Left renal pelvis (tissue), 4 donors: ENCODE data around the gene SUFU. TPM values are rescaled to one million over a fixed set of nuclear protein-coding genes. Genes with fewer than 3 reads are reported as not detected.

Source experiments
- DNase-seq, 4 donors: peaks; one replicate each; pipeline ENCODE4 v3.0.0-alpha.2; 2013; ENCODE audit warnings: low read depth in 4 of 4, low spot score in 3 of 4
- polyA plus RNA-seq, 4 donors: library from polyadenylated mRNA; unstranded; fragments of 120-200 nt; gene quantifications; one replicate each; pipeline ENCODE4 v1.2.1, GENCODE V29; 2013; ENCODE audit not compliant: insufficient read length in 4 of 4

SUFU gene
- polyA plus RNA-seq, 4 donors, result 24.0 to 28.7 (median 27.6) TPM

DNA sequence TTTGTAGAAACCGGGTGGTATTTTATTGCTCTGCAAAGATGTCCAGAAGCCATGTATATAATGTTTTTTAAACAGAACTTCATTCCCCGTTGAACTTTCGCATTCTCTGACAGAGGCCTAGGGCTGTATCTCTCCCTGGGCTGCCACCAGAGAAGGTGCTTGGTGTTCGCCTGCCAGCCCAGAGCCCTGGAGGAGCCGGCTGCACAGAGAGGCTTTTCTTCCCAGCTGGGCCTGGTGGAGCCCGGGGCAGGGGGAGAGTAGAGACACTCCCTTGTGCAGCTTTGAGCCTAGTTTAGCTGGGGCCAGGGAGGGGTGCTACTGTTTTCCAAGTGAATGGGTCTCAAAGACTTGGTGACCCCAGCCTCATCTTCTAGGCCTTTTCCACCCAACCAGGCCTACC, 126.9 kb downstream of the SUFU start:
- DNase-seq, result no peak

DNA sequence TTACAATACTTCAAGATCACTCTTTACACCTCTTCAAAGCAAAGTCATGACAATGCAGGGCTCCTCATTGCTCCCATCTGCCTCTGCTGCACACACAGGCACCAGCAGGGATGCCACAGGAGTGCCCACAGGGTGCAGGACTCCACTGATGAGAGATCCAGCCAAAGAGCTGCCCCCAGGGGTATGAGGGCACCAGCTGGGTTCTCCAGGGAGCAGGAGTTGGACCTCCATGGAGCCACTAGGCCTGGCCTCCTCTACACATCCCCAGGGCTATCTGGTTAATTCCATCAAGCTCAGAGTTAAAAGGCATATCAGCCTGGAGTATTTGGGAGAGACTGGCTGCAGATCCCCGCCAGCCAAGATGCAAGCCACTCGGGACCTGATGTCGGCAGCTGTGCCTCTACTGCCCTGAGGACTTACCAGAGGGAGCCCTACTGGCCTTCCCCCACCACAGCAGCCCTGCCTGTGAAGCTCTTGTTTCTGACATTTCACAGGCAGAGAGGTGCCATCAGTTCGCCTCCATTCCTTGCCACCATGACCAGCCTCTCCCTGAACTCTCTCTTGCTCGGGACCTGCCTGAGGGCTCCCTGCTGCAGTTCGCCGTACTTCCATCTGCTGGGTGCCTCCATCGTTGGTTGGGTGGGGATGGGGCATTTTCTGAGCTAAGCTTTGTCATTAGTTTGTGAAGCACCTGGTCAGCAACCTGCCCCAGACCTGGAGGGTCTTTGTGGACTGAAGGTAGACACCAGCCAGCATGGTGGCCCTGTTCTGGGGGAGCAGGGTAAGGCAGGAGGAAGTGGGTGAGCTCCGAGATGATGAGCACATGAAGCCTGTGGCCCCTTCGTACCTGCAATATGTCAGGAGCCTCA, 128.0 kb downstream of the SUFU start:
- DNase-seq, result no peak

DNA sequence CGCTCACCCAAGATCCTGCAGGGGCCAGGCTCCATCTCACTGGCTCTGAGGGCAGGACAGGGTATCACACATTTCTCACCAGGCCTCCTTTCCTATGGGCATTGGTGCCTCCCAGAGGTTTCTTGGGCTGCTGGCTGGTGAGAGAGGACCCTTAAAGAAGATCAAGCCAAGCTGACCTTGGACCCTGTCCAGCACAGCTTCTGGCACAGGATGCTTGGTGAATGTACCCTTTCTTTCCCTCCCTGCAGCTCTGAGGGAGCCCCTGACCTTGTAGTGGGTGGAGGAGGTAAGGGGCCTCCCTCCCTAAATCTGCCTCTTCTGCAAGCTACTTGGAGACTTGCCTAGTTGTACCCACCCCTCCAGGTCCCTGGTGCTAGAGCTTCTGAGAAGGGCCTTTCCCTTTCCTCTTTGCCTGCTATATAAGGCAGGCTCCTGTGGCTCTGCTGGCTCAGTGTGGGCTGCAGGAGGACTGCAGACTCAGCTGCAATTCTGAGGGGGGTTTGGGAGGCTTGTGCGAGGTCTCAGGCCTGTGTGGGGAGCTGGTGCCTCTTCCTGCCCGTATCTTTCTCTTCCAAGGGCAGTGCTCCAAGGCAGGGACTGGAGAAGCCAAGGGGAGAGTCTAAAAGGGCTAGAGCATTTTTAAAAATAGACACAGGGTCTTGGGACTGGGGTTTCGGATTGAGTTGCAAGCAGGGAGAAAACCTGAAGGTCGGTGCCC, 128.8 kb downstream of the SUFU start:
- no peak for DNase-seq

DNA sequence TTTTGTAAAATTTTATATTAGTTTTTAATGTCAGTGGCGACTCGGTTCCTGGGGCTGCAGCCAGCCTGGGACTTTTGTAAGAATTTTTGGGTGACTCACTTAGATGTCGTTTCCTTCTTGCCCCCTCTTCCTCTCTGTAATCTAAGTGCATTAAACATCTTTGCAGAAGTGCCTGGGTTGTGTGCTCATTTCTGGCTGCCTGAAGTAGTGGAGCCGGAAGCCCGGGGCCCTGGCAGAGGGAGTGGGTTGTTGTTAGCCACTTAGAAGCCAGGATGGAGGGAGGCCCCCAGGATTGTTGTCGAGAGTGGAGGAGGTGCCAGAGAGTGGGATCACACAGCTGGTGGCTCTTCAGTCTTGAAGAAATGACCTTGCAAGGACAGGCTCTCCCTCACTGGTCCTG, 129.5 kb downstream of the SUFU start:
- DNase-seq, result no peak

DNA sequence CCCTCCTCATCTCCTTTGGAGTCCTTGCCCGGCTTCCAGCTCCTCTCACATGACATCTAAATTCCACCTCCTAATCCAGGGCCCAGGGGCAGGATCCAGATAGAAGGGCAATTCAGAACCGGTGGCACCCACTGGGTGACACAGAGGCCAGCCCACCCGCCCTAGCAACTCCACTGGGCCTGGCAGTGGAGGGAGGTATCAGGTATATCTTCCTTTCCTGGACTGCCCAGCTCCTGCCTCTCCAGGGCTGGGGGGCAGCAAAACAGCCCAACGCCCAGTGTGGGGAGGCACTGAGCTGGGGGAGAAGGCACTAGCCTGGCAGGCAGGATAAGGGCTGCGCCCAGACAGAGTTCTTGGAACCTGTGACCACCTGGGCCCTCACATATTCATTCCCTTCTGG, 130.1 kb downstream of the SUFU start:
- no peak for DNase-seq

DNA sequence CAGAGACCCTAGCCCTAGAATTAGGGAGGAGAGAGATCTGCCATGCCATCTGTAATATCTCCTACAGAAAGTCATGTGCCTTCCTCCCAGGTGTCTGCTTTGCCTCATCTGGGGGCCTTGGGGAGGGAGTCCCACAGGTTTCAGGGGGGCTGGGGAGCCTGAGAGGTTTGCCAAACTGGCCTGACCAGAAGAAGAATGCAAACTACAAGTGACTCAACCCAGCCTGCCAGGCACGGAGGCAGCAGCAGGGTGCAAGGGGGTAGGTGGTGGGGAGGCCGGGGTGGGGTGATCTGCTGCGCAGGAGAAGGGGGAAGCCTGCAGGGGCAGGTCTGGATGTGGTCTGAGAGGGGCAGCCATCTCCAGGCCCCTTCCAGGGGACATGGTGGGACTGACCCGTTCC, 130.9 kb downstream of the SUFU start:
- no peak for DNase-seq

DNA sequence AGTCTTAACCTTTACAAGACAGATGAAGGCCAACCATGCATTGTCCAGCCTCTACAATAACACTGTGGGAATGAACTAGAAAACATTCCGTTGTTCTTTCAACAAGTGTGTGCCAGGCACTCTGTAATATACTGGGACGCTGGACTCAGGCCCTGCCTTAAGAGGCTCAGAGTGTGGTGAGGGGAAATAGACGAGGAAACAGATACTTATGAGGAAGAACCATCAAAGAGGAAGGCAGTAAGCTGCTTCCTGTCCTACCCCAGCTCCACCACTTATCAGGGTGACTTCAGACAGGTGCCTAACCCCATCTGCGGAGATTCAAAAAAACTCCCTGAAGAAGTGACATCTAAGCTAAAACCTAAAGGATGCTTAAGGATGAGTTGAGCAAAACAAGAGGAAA, 131.6 kb downstream of the SUFU start:
- no peak for DNase-seq

DNA sequence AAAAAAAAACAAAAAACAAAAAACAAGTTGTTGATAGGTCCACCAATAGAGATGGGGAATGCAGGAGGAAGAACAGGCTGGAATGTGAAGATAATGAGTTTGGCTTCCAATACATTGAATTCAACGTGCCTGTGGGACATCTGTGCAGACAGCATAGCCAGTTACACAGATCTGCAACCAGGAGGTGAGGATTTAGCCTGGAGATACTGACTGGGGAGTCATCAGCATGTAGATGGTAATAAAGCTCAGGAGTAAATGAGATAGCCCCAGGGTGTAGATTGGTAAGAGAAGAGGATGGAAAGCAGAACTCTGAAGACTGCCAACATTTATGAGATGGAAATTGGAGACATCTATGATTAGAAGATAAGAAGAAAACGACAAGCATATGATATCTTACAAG, 135.8 kb downstream of the SUFU start:
- DNase-seq, result no peak

DNA sequence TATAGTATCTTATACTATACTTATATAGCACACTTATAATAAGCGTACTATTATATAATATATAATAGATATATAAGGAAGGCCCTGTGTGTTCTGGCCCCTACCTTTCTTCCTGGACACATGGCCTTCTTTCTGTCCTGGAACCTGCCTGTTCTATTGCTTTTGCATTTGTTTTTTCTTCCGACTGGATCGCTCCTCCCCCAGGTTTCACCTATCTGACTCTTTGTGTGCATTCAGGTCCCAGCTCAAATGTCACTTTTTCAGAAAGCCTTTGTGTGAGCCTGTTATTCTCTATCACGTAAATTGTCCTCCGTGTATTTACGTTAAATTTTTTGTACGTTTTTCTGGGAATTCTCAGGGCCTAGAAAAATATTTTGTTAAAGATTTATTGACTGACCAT, 137.6 kb downstream of the SUFU start:
- DNase-seq, result peak in 1 of 4 donors; percentile 41

DNA sequence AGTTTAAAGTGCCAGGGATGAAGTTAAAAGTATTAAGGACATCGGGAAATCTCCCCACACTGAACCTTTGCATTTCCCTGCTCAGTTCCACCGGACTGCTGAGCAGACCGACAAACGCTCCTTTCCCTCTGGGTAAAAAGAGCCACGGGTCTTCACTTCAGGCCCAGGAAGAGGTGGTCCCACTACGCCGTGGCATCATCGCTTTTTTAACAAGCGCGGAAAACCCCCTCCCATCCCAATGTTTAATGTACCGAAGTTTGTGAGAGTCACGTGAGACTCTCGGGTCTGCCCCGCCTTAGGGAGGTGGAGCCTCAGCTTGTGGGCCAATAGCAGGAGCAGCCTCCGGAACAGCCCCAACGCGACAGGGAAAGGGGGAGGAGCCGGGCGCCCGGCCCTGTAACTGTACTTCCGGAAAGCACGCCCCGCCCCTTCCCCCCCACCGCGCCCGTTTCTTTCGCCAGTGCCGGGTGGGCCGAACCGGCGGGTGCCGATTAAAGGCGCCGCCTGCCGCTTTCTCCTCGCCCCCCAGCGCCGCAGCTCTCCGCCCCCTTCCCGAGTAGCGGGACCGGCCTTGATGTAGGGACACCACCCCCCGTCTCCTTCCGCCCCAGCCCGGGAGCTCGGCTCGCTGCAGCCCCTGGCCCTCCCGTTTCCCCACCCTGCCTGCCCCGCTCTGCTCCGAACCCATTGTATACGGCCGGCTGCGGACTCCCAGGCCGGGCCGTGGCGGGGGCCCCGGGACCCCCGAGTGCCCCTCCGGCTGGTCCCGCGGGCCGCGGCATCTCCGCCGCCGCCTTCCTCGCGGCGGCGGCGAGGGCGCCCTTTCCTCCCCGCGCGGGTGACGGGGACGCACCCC, 138.3 kb downstream of the SUFU start:
- DNase-seq, result peak; percentile 93 to 98 (median 96)

DNA sequence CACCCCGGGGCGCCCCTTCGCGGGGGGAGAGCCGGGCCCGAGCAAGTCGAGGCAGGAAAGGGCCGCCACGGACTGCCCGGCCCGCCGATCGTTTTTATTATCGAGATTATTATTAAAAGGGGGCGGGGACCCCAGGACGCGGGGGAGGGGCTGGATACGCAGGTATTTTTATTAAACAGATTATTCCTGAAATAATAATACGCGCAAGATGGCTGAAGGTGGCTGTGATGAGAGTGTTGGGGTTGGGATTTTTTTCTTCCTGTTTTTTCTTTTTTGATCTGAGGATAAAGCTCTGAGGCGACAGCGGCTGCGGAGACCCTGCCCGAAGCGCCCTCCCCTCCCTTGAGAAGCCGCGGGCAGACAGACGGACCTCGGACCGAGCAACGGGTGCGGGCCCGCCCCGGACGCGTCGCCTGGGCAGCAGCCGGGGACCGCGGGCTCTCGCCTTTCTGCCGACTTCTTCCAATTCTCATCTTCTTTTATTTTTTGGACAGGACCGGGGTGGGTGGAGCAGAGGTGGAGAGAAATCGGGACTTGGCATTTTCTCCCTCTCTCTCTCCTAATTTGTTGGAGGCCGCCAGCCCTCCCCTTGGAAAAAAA, 139.1 kb downstream of the SUFU start:
- DNase-seq, result peak in 1 of 4 donors; percentile 35

DNA sequence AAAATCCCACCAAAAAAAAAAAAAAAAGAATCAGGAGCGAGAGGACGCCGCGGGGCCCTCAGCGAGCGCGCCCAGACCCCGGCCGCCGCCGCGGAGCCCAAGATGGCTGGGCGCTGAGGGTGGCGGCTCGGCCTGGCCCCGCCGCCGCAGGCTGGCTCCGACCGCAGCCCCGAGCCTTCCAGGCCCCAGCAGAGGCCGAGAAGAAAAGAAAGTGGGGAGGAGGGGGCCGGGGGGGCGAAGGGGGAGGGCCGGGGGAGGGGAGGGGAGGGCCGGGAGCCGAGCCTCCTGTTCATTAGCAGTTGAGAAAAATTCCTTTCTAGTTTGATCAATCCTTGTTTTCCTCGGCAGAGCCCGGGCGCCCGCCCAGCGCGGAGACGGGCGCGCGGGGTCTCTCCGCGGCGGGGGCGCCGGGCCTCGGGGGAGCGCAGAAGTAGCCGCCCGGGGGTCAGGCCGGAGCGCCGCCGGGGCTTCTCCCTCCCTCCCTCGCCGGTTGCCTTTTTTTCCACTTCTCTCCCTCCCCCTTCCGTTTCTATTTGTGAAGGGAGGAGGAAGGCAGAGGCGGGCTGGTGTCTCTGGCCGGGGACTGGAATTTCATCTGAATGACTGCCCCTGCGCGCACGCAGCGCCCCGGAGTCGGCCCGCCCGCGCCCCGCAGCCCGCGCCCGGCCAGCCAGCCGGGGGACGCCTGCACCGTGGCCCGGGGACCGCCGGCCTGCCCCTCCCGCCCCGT, 139.7 kb downstream of the SUFU start:
- peak in 1 of 4 donors; percentile 52 for DNase-seq

DNA sequence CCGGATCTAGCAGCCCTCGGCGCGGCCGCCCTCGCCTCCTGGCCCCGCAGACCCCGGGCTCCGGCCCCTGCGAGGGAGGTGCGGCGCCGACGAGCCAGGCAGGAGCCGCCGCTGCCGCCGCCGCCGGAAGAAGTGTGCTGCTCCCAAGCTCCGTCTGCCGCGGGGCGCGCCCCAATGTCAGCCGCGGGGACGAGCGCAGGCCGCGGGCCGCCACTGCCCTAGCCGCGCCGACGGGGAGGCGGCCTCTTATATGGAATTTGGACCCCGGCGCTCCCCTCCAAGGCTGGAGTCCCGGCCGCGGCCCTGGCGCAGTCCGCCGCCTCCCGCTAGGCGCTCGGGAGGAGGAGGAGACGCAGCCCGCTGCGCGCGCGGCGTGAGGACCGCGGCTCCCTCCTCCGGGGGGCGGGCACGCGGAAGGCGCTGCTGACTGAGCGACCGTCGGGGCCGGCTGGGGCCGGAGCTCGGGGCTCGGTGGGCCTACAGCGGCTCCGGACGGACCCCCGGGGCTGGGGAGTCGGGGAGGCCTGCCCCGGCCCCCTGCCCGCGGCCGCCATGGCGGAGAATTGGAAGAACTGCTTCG, 140.4 kb downstream of the SUFU start, which contains the start of gene TRIM8:
Gene TRIM8, plus strand, starts transcription at position 414 of the 580 bp plus-strand sequence. Its CDS starts 139 bp downstream, at position 553.
- DNase-seq, result peak in 1 of 4 donors; percentile 33

DNA sequence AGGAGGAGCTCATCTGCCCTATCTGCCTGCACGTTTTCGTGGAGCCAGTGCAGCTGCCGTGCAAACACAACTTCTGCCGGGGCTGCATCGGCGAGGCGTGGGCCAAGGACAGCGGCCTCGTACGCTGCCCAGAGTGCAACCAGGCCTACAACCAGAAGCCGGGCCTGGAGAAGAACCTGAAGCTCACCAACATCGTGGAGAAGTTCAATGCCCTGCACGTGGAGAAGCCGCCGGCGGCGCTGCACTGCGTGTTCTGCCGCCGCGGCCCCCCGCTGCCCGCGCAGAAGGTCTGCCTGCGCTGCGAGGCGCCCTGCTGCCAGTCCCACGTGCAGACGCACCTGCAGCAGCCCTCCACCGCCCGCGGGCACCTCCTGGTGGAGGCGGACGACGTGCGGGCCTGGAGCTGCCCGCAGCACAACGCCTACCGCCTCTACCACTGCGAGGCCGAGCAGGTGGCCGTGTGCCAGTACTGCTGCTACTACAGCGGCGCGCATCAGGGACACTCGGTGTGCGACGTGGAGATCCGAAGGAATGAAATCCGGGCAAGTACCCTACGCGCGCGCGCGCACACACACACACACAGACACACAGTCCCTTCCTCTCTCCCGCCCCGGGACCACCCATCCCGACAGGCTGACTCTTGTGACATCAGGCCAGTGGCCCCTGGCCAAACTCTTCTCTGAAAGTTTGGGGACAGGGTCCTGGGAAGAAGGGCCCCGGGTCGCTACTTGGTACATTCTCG, 141.0 kb downstream of the SUFU start:
- DNase-seq, result no peak

DNA sequence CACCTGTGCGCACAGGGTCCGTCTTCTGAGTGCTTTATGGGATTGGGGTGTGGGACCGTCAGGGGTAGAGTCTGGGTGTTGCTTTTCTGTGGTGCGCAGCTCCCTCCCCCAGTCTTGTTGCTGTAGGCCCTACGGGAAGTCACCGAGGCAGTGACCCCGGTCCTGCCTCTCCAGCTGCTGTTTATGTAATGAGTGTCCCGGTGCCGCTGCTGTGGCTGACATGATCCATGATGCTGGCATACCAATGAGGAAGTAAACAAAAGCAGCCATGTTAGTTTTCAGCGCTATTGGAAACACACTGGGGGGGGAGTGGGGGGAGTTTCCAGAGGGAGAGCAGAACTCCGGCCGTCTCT, 141.6 kb downstream of the SUFU start:
- DNase-seq, result no peak

DNA sequence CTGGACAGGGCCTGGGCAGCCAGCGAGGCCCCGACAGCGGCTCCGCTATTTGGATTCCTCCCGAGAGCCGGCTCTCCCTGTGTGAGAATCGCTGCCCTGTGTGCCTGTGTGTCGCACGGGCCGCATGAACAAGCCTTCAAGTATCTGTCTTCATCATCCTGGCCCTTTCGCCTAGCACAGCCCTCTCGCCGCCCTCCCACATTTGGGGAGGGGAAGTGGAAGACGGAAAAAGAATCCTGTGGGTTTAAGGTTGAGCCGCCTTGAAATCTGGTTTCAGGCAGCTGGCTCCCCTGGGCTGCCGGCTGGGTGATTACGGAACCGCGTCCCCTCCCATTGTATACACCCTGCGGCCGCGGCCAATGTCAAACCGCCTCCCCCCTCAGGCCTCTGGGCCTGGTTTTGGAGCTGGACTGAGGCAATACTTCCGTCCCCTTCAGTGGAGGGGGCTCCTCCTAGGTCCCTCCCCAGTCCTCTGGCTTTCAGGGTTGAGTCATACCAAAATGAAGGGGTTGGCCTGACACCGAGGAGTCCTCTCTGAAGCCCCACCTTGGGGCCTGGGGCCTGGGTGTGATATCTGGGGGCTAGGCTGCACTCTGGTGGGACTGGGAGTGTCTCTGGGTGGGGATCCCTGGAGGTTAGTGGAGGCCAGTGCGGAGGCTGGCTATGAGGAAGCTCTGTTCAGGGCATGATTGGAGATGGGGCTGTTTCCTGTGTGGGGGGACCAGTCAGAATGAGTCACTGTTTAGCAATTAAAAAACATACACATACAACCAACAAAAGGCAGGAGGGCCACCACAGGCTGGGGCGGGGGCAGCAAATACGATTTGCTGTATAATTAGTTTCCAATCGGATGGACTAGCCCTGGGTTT, 142.2 kb downstream of the SUFU start:
- DNase-seq, result no peak

DNA sequence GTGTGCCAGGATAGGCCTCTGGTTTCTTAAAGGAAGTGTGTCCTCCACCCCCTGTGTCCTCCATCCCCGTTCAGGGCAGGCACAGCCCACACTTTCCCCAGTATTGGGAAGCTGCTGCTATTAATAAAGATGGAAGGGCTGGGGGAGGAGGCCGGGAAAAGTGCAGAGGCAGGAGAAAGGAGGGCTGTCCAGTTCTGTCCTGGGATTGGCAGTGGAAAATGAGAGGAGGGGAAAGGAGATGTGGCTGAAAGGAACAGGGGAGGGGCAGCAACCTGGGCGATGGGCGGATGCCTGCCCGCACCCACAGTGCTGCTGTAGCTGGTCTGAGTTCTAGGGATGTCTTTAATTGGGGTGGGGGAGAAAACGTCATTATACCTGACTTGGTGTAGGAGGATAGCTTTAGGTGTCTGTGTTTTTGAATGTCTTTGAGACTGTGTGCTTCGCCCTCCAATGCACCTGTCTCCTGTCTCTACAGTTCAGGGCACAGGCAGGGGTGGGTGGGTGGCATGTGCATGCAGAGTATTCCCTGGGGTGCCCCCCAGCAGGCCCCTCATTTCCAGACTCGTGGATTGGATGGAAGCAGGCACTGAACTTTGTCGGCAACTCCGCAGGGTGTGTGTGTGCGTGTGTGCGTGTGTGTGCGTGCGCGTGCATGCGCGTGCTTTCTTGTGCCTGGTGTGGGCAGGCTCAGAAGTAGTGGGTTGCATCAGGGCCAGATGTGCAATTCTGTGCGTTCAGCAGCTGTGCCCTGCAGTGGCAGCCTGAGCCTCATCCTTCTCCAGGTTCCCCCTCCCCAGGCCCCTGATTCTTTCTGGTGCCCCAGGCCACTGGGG, 143.1 kb downstream of the SUFU start:
- DNase-seq, result no peak
